ENCODE results near the gene TCERG1L.

The TCERG1L gene

DNA sequence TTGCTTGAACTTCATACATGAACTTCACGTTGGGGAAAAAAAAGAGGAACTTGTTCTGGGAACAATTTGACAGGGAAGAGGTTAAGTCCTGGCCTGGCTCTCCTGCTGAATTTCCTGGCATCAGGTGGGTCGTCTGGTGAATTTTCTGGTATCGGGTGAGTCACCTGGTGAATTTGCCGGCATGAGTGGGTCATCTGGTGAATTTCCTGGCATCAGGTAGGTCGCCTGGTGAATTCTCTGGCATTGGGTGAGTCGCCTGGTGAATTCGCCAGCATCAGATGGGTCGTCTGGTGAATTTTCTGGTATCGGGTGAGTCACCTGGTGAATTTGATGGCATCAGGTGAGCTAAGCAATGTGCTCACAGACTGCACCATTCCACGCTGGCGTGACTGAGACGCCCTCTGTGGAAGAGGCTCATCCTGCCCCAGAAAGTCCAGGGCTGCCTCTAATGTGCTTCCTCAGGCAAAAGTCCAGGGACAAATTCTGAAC, 255.4 kb downstream of the TCERG1L start:
- no peak for DNase-seq

DNA sequence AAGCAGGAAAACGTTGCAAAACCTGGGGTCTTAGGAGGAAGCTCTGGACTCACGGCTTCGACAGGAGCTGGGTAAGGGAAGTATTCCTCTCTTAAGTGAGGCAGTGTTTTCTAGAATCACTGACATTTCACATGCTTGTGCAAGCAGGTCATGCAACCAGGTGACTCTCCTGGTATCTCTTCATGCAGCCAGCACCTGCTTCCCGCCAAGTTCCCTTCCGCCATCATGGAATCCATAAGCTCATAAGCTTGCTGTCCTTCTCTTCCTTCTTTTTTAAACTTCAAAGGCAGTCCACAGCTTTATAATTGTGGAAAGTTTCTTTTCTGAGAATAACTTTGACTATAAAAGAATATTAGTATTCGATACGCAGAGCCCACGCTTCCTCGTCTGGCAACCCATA, 256.1 kb downstream of the TCERG1L start:
- no peak for DNase-seq

GRCh38 chr10:131053192-131053591, 258.3 kb downstream of the TCERG1L start:
- DNase-seq, result no peak

- no peak for DNase-seq
Observed at GRCh38 chr10:131050162-131050766, 261.3 kb downstream of the TCERG1L start.

- DNase-seq, result no peak
Observed at GRCh38 chr10:131049016-131049415, 262.5 kb downstream of the TCERG1L start.

GRCh38 chr10:131048606-131049005, 262.9 kb downstream of the TCERG1L start:
- DNase-seq, result no peak

DNA sequence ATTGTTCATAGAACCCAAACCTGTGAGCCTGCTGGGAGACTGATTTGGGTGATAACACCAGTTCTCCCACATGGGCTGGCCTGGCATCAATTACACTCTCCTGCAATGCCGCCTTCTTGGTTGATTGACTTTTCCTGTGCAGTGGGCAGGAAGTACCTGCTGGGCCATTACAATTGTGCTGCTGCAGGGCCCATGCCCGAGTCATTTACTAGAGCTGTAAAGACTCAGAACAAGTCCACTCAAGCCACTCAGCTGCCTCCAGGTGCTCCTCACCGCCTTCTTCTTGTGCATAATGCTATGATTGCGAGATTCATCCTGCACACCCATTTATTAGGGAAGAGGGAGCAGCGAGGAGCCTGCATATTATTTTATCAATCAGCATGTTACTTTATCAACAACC, 264.0 kb downstream of the TCERG1L start:
- DNase-seq, result no peak

- no peak for DNase-seq
Observed at GRCh38 chr10:131046194-131046593, 265.3 kb downstream of the TCERG1L start.

- DNase-seq, result no peak
Observed at GRCh38 chr10:131044379-131045111, 267.0 kb downstream of the TCERG1L start.

GRCh38 chr10:131043039-131043691, 268.4 kb downstream of the TCERG1L start:
- DNase-seq, result no peak

Measured in NCI-H82 (cell line).